Measurements from ENCODE around the gene NEK6.

Gene NEK6

DNA sequence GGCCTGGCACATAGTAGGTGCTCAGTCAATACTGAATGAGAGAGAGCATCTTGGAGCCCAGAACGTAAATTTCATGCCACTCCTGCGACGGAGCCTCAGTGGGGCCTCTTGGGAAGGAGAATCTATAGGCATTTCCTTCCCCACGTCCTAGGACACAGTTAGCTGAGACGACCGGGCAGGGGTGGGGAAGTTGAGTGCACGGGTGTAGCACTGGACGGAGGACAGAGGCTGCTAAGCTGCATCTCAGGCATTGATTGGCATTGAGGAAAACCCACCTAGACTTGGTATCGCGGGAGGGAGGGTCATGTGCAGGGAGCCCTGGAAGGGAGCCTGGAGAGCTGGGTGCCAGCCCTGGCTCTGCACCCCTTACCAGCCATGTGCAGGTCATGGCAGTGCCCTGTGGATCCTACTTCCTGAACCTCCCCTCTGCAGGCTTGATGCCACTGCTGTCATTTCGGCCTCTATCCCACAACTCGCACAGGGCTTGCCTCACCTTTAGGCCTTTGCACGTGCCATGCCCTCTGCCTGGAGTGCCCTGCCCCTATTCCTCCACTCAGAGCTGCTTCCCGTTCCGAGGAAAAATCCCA is 25.6 kb downstream of the NEK6 start:
- DNase-seq (ENCODE audit: insufficient read length, low spot score): no peak
- TF ChIP-seq, protein P1, sequence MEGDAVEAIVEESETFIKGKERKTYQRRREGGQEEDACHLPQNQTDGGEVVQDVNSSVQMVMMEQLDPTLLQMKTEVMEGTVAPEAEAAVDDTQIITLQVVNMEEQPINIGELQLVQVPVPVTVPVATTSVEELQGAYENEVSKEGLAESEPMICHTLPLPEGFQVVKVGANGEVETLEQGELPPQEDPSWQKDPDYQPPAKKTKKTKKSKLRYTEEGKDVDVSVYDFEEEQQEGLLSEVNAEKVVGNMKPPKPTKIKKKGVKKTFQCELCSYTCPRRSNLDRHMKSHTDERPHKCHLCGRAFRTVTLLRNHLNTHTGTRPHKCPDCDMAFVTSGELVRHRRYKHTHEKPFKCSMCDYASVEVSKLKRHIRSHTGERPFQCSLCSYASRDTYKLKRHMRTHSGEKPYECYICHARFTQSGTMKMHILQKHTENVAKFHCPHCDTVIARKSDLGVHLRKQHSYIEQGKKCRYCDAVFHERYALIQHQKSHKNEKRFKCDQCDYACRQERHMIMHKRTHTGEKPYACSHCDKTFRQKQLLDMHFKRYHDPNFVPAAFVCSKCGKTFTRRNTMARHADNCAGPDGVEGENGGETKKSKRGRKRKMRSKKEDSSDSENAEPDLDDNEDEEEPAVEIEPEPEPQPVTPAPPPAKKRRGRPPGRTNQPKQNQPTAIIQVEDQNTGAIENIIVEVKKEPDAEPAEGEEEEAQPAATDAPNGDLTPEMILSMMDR (IDR thresholded peaks at IDR 0.05; ENCODE audit: insufficient read depth, missing control alignments): no peak
- no peak for FAIRE-seq

DNA sequence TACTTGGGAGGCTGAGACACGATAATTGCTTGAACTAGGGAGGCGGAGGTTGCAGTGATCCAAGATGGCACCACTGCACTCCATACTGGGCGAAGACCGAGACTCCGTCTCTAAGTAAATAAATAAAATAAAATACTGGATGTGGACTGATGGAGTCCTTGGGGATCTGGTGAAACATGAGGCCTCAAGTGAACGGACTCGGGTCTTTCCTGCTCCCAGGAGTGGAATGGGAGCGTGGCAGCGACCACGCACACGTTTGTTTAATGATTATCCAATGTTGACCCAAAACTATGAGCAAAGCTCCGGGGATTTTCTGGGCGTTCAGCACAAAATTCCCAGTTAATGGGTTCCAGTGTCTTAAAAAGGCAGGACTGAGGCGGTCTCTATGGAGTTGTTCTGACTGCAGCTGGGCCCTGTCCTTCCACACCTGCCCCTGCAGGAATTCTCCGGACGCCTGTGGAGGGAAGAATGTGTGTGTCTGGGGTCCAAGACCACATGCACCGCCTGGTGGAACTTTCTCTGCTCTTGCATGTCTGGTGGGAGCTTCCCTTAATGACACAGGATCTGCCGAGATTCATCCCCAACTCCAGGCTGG is 26.6 kb downstream of the NEK6 start:
- TF ChIP-seq, protein P1 (IDR thresholded peaks at IDR 0.05; ENCODE audit: insufficient read depth, missing control alignments): no peak

DNA sequence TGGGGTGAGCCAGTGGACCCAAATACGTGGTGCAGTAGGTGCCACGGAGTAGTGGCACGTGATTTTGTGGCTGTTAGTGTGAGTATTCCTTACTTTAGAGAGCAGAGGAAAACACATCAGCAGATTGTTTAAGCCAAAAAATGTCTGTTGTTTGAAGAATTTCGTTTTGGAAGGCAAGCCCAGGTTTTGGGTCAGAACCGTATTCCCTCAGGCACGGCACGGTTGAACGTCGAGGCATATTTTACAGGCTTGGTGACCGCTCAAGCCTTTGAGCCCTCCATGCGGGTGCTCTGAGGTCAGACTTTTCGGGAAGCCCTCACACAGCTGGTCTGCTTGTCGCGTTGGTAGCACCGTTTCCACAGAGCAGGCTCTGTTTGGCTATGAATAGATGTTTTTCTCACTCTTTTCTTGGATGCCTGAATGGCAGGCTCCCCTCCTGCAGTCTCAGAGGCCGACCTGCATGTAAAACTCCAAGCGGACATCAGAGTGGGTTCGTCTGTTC is 27.2 kb downstream of the NEK6 start:
- DNase-seq (ENCODE audit: insufficient read length, low spot score) (no peak), FAIRE-seq (no peak)
- TF ChIP-seq, protein P1 (IDR thresholded peaks at IDR 0.05; ENCODE audit: insufficient read depth, missing control alignments): no peak

More for the DNA sequence above, 26.6 kb downstream of the NEK6 start:
- FAIRE-seq: no peak
- DNase-seq (ENCODE audit: insufficient read length, low spot score): no peak

DNA sequence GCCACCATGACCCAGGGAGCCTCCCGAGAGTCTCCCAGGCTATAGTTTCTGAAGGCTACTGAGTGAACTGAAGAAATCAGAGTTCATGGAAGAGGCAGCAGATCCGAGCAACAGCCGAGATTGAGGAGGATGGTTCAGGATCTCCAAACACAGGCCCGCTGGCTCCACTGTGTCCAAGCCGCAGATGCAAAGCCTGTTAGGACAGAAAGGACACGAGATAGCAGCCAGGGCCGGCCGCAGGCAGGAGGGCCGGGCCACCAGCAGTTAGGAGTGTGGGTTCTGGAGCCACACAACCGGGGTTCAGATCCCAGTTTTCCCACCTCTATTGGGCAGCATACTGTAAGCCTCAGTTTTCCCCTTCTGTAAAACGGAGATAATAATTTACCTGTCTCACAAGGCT is 27.7 kb downstream of the NEK6 start:
- no peak for FAIRE-seq
- TF ChIP-seq, protein P1 (IDR thresholded peaks at IDR 0.05; ENCODE audit: insufficient read depth, missing control alignments): no peak
- no peak for DNase-seq (ENCODE audit: insufficient read length, low spot score)

DNA sequence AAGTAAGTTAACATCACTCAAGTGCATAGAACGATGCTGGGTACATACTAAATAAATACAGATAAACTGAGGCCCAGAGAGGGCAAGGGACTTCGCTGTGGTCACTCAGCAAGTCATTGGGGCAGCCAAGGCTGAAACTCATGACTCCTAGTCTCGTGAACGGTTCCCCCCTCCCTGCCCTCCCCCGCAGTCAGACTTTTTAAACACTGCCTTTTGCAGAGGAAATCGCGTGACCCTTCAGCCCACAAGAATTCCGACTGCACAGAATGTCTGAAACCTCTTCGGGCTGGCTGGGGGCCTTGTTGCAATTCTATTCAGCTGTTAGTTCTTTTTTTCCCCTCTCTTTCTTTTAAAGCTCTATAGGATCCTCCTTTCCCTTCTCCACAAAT is 28.1 kb downstream of the NEK6 start:
- DNase-seq (ENCODE audit: insufficient read length, low spot score) (no peak), FAIRE-seq (no peak)
- TF ChIP-seq, protein P1 (IDR thresholded peaks at IDR 0.05; ENCODE audit: insufficient read depth, missing control alignments): no peak

DNA sequence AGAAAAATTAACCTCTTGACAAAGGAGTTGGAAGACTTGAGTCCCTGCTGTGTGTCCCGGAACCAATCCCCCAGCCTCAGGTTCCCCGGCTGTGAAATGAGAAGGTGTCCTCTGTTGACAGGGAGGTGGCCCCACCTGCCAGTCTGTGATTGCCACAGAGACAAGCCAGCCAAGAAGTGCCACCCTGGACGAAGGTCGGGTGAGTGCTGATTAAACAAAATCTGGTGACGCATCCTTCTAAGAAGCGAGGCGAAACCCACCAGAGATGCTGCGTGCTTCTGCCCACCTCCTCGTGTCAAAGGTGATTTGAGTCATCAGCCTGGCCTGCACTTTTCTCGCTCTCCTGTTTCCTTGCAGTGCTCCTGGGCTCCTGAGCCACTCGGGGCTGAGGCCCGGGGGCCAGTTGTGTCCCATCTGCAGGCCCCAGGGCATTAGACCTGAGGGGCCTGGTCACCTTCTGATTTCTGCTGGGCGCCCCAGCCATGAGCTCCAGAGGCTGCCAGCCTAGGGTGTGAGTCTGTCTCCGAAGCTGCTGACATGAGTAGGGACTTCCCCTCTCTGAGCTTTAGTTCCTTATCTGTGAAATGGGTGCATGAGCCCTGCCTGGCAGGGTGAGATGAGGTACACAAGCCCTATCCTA is 28.7 kb downstream of the NEK6 start:
- no peak for DNase-seq (ENCODE audit: insufficient read length, low spot score)
- TF ChIP-seq, protein P1 (IDR thresholded peaks at IDR 0.05; ENCODE audit: insufficient read depth, missing control alignments): no peak
- no peak for FAIRE-seq

Measured in D721Med (cell line).